Neural cell (in vitro differentiated cells): ENCODE data around the gene C14orf132. TPM values are rescaled to one million over a fixed set of nuclear protein-coding genes. Genes with fewer than 3 reads are reported as not detected.

Experiments
- H2AFZ ChIP-seq: fragments of 200-600, 300-800 bp; sonication (generic), shearing (Covaris generic); 2 replicates; pipeline ENCODE4 v1.6.0; 2014; ENCODE audit warnings: low read depth, mild to moderate bottlenecking, antibody characterized with exemption, low read length, moderate library complexity
- H3F3A ChIP-seq: fragments of 200-600 bp; shearing (Covaris generic); 2 replicates; pipeline ENCODE4 v1.6.1; 2016; ENCODE audit warnings: mild to moderate bottlenecking, moderate library complexity, mixed read lengths, antibody characterized with exemption, low read length; ENCODE audit not compliant: insufficient read depth, poor library complexity, severe bottlenecking
- H3K27ac ChIP-seq: fragments of 200-600, 300-800 bp; sonication (generic), shearing (Covaris generic); 2 replicates; pipeline ENCODE4 v1.5.1; 2014; ENCODE audit warnings: mild to moderate bottlenecking, low read length, moderate library complexity
- H3K27me3 ChIP-seq: fragments of 300-800, 200-600 bp; sonication (generic), shearing (Covaris generic); 2 replicates; pipeline ENCODE4 v1.6.0; 2014; ENCODE audit warnings: mild to moderate bottlenecking, low read depth, low read length, moderate library complexity; ENCODE audit not compliant: insufficient read depth
- H3K36me3 ChIP-seq: fragments of 300-800, 200-600 bp; sonication (generic), shearing (Covaris generic); 2 replicates; pipeline ENCODE4 v1.5.1; 2014; ENCODE audit warnings: mild to moderate bottlenecking, antibody characterized with exemption, low read length, moderate library complexity; ENCODE audit not compliant: insufficient read depth
- H3K4me2 ChIP-seq: fragments of 300-800, 200-600 bp; sonication (generic), shearing (Covaris generic); 2 replicates; pipeline ENCODE4 v1.6.0; 2014; ENCODE audit warnings: mild to moderate bottlenecking, low read length
- H3K4me3 ChIP-seq: fragments of 300-800, 200-600 bp; sonication (generic), shearing (Covaris generic); 2 replicates; pipeline ENCODE4 v1.5.1; 2014; ENCODE audit warnings: mild to moderate bottlenecking, low read length, moderate library complexity
- H3K79me2 ChIP-seq: fragments of 200-600 bp; shearing (Covaris generic); replicated peaks from 2 replicates; pipeline ENCODE4 v1.6.0; 2014; ENCODE audit warnings: mild to moderate bottlenecking, low read length, moderate library complexity; ENCODE audit not compliant: insufficient read depth
- H3K9ac ChIP-seq: fragments of 300-800, 200-600 bp; sonication (generic), shearing (Covaris generic); 2 replicates; pipeline ENCODE4 v1.6.1; 2016; ENCODE audit warnings: mild to moderate bottlenecking, low read length, mixed read lengths
- H3K9me2 ChIP-seq: fragments of 200-600 bp; shearing (Covaris generic); 2 replicates; pipeline ENCODE4 v1.6.1; 2016; ENCODE audit warnings: mild to moderate bottlenecking, low read length, mixed read lengths; ENCODE audit not compliant: insufficient read depth
- H3K9me3 ChIP-seq: fragments of 200-600, 300-800 bp; sonication (generic), shearing (Covaris generic); 2 replicates; pipeline ENCODE4 v1.6.1; 2016; ENCODE audit warnings: mild to moderate bottlenecking, mixed run types, low read length, moderate library complexity, mixed read lengths
- H4K20me1 ChIP-seq: fragments of 200-600 bp; shearing (Covaris generic); 2 replicates; pipeline ENCODE4 v1.6.1; 2016; ENCODE audit warnings: mild to moderate bottlenecking, mixed run types; ENCODE audit not compliant: insufficient read depth
- EP300 ChIP-seq: fragments of 450-650 bp; conservative IDR thresholded peaks from 2 replicates; pipeline ENCODE4 v1.6.1; 2014; ENCODE audit warnings: antibody characterized with exemption, mild to moderate bottlenecking, moderate library complexity; ENCODE audit not compliant: poor library complexity, severe bottlenecking
- EZH2 ChIP-seq: fragments of 200-600, 300-800 bp; shearing (Covaris generic), sonication (generic); IDR thresholded peaks from 2 replicates; pipeline ENCODE4 v1.6.1; 2014; ENCODE audit warnings: antibody characterized with exemption, low read length, borderline replicate concordance, mild to moderate bottlenecking; ENCODE audit not compliant: insufficient read depth, poor library complexity, severe bottlenecking
- MXI1 ChIP-seq: fragments of 450-650 bp; conservative IDR thresholded peaks from 2 replicates; pipeline ENCODE4 v1.6.1; 2014; ENCODE audit warnings: antibody characterized with exemption, mild to moderate bottlenecking; ENCODE audit not compliant: poor library complexity, severe bottlenecking
- POLR2AphosphoS5 ChIP-seq: IDR thresholded peaks from 2 replicates; pipeline ENCODE4 v1.6.1; 2012
- RAD21 ChIP-seq: fragments of 450-650 bp; conservative IDR thresholded peaks from 2 replicates; pipeline ENCODE4 v1.6.1; 2014; ENCODE audit warnings: antibody characterized with exemption, mild to moderate bottlenecking, moderate library complexity
- SMC3 ChIP-seq: fragments of 450-650 bp; conservative IDR thresholded peaks from 2 replicates; pipeline ENCODE4 v1.6.1; 2014; ENCODE audit warnings: antibody characterized with exemption, mild to moderate bottlenecking, moderate library complexity; ENCODE audit not compliant: poor library complexity
- TAF1 ChIP-seq: IDR thresholded peaks from 2 replicates; pipeline ENCODE4 v1.6.1; 2012; ENCODE audit warnings: low read depth
- polyA plus RNA-seq: library from polyadenylated mRNA; depleted of rRNA; stranded (reverse); fragments of >200 nt; gene quantifications from 2 replicates; pipeline ENCODE4 v1.2.3, GENCODE V29; 2014
- TF ChIP-seq, protein P1 (sequence below): IDR thresholded peaks from 2 replicates; pipeline ENCODE4 v1.6.1; 2012; ENCODE audit warnings: borderline replicate concordance
- TF ChIP-seq, protein P2 (sequence below): fragments of 450-650 bp; IDR thresholded peaks from 2 replicates; pipeline ENCODE4 v1.5.1; 2014; ENCODE audit warnings: antibody characterized with exemption, mild to moderate bottlenecking, moderate library complexity; ENCODE audit not compliant: poor library complexity, severe bottlenecking

C14orf132 gene
- polyA plus RNA-seq, 1 donor from 2014 or later: 50.1 TPM

GRCh38 chr14:96040828-96041371 lies 1.7 kb downstream of the C14orf132 start:
- Histone ChIP-seq H2AFZ (no peak overlapping the region), H3K4me2 (peak overlapping the region; percentile 94), H3K27ac (peak overlapping the region; percentile 82), H3K4me3 (peak overlapping the region; percentile 90), H3K36me3 (no peaks in the 10 kb centered on the region), H3K9me2 (no peaks in the 10 kb centered on the region), H3K79me2 (peaks cover 61% of the 10 kb centered on the region), H3F3A (no peaks in the 10 kb centered on the region), H4K20me1 (no peaks in the 10 kb centered on the region), H3K9me3 (no peaks in the 10 kb centered on the region), H3K9ac (peak overlapping the region; percentile 89), H3K27me3 (peaks cover 11% of the 10 kb centered on the region)
- TF ChIP-seq SMC3 (no peak), EP300 (no peak), RAD21 (no peak), TAF1 (no peak), MXI1 (no peak), EZH2 (no peak), POLR2AphosphoS5 (no peak)
- TF ChIP-seq, protein P1, sequence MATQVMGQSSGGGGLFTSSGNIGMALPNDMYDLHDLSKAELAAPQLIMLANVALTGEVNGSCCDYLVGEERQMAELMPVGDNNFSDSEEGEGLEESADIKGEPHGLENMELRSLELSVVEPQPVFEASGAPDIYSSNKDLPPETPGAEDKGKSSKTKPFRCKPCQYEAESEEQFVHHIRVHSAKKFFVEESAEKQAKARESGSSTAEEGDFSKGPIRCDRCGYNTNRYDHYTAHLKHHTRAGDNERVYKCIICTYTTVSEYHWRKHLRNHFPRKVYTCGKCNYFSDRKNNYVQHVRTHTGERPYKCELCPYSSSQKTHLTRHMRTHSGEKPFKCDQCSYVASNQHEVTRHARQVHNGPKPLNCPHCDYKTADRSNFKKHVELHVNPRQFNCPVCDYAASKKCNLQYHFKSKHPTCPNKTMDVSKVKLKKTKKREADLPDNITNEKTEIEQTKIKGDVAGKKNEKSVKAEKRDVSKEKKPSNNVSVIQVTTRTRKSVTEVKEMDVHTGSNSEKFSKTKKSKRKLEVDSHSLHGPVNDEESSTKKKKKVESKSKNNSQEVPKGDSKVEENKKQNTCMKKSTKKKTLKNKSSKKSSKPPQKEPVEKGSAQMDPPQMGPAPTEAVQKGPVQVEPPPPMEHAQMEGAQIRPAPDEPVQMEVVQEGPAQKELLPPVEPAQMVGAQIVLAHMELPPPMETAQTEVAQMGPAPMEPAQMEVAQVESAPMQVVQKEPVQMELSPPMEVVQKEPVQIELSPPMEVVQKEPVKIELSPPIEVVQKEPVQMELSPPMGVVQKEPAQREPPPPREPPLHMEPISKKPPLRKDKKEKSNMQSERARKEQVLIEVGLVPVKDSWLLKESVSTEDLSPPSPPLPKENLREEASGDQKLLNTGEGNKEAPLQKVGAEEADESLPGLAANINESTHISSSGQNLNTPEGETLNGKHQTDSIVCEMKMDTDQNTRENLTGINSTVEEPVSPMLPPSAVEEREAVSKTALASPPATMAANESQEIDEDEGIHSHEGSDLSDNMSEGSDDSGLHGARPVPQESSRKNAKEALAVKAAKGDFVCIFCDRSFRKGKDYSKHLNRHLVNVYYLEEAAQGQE: no peak
- TF ChIP-seq, protein P2, sequence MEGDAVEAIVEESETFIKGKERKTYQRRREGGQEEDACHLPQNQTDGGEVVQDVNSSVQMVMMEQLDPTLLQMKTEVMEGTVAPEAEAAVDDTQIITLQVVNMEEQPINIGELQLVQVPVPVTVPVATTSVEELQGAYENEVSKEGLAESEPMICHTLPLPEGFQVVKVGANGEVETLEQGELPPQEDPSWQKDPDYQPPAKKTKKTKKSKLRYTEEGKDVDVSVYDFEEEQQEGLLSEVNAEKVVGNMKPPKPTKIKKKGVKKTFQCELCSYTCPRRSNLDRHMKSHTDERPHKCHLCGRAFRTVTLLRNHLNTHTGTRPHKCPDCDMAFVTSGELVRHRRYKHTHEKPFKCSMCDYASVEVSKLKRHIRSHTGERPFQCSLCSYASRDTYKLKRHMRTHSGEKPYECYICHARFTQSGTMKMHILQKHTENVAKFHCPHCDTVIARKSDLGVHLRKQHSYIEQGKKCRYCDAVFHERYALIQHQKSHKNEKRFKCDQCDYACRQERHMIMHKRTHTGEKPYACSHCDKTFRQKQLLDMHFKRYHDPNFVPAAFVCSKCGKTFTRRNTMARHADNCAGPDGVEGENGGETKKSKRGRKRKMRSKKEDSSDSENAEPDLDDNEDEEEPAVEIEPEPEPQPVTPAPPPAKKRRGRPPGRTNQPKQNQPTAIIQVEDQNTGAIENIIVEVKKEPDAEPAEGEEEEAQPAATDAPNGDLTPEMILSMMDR: no peak

- Histone ChIP-seq H3K4me3 (no peak overlapping the region), H3K36me3 (no peaks in the 10 kb centered on the region), H2AFZ (no peak overlapping the region), H4K20me1 (no peaks in the 10 kb centered on the region), H3K9me2 (no peaks in the 10 kb centered on the region), H3K4me2 (no peak overlapping the region), H3F3A (no peaks in the 10 kb centered on the region), H3K27ac (no peak overlapping the region), H3K9ac (no peak overlapping the region), H3K27me3 (peaks cover 11% of the 10 kb centered on the region), H3K79me2 (peaks cover 61% of the 10 kb centered on the region), H3K9me3 (no peaks in the 10 kb centered on the region)
- TF ChIP-seq, protein P2: no peak
- TF ChIP-seq SMC3: no peak
- no peak for TF ChIP-seq POLR2AphosphoS5
- TF ChIP-seq EZH2: no peak
- no peak for TF ChIP-seq TAF1
- TF ChIP-seq, protein P1: no peak
- no peak for TF ChIP-seq EP300
- no peak for TF ChIP-seq MXI1
- TF ChIP-seq RAD21: no peak
Observed at GRCh38 chr14:96042248-96042930, 3.2 kb downstream of the C14orf132 start.
